CD4-positive, alpha-beta T cell treated with Interleukin-4 for 1 hour (primary cell): ENCODE data around the gene CCL15.
A peak's percentile ranks its signal among the peaks of the same experiment; 100 is the strongest.
"Not testable (repeated sequence)": the region's sequence is repeated elsewhere in the genome, so short reads cannot be mapped to it uniquely, and the experiment has no call there.

Source experiments
- DNase-seq, 2 donors: peaks; one replicate each; pipeline ENCODE4 v3.0.0-alpha.2; 2020 to 2022

The CCL15 gene

GRCh38 chr17:36001110-36001771 lies at the start of gene CCL15:
CCL15 (minus strand) TSS chr17:36001553; CDS start chr17:36001492, 61 bp downstream.
- no peak for DNase-seq

- DNase-seq: no peak
These were observed 48.3 kb upstream of the CCL15 start for GRCh38 chr17:36049643-36050042.

- no peak for DNase-seq
These were observed 46.7 kb upstream of the CCL15 start for GRCh38 chr17:36048066-36048465.

DNA sequence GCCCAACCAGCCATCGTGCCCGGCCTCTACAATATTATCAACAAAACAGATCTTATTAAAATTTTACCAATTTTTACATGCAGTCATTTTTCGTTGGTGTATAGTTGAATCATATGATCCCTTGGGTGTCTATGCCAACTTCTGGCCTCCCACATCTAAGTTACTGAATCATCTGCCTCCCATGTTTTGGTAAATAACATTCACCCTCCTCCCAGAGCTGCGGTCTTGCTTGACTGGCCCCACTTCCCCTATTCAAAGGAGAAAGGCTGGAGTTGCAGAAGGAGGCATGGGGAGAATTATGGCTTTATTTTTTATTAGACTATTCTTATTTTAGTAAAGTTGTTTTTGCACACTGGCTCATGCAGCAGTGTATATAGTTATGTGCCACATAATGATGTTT lies 34.9 kb upstream of the CCL15 start:
- no peak for DNase-seq

- no peak for DNase-seq
These were observed 32.8 kb upstream of the CCL15 start for GRCh38 chr17:36034127-36034526.

DNA sequence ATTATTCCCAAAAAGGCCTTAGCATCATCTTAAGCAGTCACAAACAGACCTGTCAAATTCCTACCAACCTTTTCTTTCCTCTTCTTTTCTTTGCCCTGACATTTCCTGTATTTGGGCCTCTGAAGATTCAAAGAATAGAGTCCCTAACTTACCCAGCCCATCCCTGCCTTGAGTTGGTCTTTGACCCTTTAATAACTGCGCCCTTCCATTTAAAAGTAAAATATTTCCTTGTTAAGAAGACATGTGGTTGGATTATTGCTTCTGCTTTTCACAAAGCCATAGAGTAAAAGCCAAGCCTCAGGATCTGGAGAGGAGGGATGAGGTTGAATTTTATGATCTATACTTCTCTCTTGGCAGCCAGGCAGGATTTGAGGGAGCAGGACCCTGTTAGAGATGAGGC lies 29.6 kb upstream of the CCL15 start:
- DNase-seq: no peak

GRCh38 chr17:36027761-36028160 lies 26.4 kb upstream of the CCL15 start:
- no peak for DNase-seq

- DNase-seq: no peak
These were observed 22.9 kb upstream of the CCL15 start for GRCh38 chr17:36024106-36024869.

GRCh38 chr17:36019423-36019822 lies 18.1 kb upstream of the CCL15 start:
- DNase-seq: no peak

GRCh38 chr17:36017799-36018198 lies 16.4 kb upstream of the CCL15 start, which contains the start of gene CCL23:
CCL23 (minus strand) TSS chr17:36017972; CDS start chr17:36017897, 75 bp downstream.
- DNase-seq: no peak

- no peak for DNase-seq
These were observed 15.2 kb upstream of the CCL15 start for GRCh38 chr17:36016555-36016954.

DNA sequence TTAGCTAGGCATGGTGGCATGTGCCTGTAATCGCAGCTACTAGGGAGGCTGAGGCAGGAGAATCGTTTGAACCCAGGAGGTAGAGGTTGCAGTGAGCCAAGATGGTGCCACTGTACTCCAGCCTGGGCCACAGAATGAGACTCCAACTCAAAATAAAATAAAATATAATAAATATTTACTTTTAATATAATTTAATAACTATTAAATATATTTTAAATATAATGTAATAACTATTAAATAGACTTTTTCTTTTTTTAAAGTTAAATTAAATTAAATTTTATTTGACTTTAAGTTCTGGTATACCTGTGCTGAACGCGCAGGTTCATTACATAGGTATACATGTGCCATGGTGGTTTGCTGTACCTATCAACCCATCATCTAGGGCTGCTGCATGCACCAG lies 14.5 kb upstream of the CCL15 start:
- not testable (repeated sequence) for DNase-seq

DNA sequence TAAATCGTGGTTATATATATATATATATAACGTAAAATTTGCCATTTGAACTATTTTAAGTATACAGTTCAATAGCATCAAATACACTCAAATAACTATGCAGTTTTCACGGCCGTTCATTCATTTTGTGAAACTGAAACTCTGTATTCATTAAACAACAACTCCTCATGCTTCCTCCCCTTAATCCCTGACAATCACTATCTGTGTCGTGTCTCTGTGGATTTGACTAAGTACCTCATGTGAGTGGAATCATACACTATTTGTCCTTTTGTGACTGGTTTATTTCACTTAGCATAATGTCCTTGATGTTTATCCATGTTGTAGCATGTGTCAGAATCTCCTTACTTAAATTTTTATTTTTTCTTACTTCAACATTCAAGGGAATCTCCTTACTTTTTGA lies 13.6 kb upstream of the CCL15 start:
- no peak for DNase-seq

- DNase-seq: no peak
These were observed 9.8 kb upstream of the CCL15 start for GRCh38 chr17:36011201-36011600.

DNA sequence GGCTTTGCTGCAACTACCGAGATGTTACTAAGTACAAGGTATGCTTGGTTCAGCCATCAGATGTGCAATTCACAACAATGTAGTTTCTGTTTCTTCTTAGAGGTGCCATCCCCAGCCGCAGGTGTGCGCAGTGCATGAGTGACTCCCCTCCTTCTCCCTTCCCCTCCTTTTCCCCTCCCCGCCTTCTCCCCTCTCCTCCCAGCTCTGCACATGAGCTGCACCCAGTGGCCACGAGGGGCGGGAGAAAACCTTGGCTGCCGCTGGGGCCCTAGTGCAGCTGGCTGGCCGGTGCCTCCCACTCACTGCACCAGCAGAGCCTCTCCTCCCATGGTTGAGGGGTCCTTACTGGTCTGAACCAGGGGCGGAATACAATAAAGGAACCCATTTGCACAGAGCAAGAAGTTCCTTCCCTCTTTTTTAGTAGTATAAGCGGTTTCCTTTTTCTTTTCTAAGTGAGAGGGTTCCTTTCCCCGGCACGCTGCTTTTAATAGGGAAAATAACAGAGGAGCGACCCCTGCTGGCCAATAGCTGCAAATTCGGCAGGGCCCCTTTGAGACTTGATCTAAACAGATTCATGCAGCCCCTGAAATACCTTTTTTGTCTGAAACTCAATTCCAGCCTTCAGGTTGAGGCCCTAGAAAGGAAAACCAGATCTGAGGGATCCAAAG lies 7.8 kb upstream of the CCL15 start:
- DNase-seq: peak in 1 of 2 donors; percentile 15

DNA sequence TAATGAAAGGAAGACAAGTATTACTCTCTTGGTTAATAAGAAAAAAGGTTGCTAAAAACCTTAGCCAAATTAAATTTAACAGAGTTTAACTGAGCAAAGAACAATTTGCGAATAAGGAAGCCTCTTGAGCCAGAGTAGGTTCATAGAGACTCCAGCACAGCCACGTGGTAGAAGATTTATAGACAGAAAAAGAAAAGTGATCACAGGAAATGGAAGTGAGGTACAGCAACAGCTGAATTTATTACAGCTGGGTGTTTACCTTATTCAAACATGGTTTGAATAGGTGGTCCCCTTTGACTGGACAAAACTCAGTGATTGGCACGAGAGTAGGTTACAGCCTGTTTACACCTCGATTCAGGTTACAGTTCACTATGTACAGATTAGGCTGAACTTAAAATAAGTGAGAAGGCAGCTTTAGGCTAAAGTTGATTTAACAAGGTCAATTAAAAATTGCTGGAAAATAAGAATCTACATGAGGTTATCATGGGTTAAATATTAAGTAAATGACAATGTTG lies 3.3 kb upstream of the CCL15 start:
- DNase-seq: no peak

DNA sequence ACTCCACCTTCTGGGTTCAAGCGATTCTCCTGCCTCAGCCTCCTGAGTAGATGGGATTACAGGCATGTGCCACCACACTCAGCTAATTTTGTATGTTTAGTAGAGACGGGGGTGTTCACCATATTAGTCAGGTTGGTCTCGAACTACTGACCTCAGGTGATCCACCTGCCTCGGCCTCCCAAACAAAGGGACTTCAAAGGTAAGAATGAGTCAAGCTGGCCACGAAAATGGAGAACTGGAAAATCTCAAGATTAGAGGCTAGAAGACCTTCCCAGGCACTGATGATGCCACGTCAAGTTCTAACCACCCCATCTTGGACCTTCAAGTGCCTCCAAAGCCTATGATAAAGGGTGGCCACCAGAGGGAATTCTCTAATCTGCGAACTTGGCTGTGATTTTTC lies 1.3 kb upstream of the CCL15 start:
- DNase-seq: no peak

DNA sequence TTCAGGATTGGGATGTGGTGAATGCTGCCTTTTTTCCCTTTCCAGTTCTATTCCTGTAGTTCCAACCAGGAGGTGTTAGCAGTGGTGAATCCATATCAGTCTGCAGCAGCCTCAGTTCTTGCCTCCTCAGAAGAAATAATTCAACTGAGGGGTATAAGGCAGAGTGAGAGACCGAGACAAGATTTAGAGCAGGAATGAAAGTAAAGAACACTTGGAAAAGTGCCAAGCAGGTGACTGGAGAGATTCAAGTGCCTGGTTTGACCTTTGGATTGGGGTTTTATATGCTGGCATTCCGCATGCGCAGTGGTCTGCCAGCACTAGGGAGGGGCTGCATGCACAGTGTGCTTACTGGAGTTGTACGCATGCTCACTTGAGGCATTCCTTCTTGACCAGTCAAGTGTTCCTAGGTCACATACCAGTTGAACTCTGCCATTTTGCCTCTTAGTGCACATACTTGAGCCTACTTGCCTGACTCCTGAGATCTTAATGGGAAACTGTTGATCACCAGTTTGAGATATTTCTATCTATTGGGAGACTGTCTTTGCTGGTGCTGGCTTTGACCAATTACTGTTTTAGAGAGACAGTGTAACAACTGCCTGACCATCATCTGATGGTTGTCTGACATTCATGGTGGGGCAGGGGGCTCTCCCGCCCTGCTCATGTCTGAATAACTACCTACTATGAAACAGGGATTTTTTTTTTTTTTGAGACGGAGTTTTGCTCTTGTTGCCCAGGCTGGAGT lies 680 bp upstream of the CCL15 start:
- DNase-seq: no peak

DNA sequence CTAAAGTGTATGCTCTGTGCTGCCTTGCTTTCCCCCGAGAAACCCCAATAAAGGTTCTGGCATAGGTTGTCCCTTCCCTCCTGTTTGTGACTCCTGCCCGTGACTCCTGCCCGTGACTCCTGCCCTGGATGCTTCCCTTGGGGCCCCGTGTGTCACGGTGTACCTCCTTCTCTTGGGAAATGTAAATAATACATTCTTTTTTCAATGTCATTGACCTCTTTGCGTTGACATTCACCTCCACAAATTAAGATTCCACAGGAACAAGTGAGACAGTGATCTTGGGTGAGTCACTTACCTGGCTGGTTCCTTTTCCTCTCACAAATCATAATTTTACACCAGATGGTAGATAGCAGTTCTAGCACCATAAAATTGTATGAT lies 632 bp downstream of the CCL15 start:
- DNase-seq: no peak

DNA sequence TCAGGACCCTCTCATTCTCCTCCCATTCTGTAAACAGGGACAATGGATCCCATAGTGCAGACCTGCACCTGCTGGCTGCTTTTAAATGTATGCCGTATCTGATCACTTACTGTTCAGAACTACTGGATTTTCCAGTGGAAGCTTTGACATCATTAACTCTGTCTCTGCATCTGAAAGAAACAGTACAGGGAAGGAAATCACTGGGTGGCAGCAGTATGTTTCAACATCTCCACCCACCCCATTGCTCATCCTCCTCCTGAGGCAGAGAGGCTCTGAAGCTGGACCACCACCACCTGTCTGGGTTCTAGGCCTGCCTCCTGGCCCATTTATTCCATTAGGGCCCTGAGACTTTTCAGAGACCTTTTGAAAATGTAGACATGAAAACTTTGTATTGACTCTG lies 2.6 kb downstream of the CCL15 start:
- no peak for DNase-seq

- no peak for DNase-seq
These were observed 3.3 kb downstream of the CCL15 start for GRCh38 chr17:35998018-35998545.

DNA sequence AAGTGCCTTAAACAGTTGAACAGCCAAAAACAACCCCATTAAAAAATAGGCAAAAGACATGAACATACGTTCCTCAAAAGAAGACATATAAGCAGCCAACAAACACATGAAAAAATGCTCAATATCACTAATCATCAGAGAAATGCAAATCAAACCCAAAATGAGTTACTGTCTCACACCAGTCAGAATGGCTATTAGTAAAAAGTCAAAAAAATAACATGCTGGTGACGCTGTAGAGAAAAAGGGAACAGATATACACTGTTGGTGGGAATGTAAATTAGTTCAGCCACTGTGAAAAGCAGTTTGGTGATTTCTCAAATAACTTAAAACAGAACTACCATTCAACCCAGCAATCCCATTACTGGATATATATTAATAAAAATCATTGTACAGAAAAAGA lies 6.0 kb downstream of the CCL15 start:
- DNase-seq: not testable (repeated sequence)

GRCh38 chr17:35991075-35991474 lies 10.3 kb downstream of the CCL15 start:
- DNase-seq: no peak
